Tibial artery (tissue), 4 donors: ENCODE measurements around the gene RXFP1.

ENCODE experiments used
- DNase-seq, 2 donors: peaks; one replicate each; pipeline ENCODE4 v3.0.0-alpha.2; 2019
- H3K27ac ChIP-seq, 2 donors: fragments of 200-600 bp; sonication (generic) in 1 of 2; 1 replicate in 1 of 2; 2 replicates in 1 of 2; pipeline ENCODE4 v1.5.1; 2018 to 2019; ENCODE audit warnings: mild to moderate bottlenecking in 1 of 2
- H3K27me3 ChIP-seq, 2 donors: fragments of 200-600 bp; sonication (generic) in 1 of 2; one replicate each; pipeline versions ENCODE4 v1.5.1 to v1.6.0; 2016 to 2019
- H3K36me3 ChIP-seq, 3 donors: fragments of 200-600 bp; sonication (generic) in 2 of 3; one replicate each; pipeline ENCODE4 v1.5.1; 2016 to 2019; ENCODE audit warnings: mild to moderate bottlenecking in 2 of 3
- H3K4me1 ChIP-seq, 4 donors: fragments of 200-600 bp; sonication (generic) in 2 of 4; 1 replicate in 3 of 4; 2 replicates in 1 of 4; pipeline ENCODE4 v1.5.1; 2016 to 2019
- H3K4me3 ChIP-seq, 2 donors: fragments of 200-600 bp; sonication (generic) in 1 of 2; 1 replicate in 1 of 2; 2 replicates in 1 of 2; pipeline ENCODE4 v1.5.1; 2018 to 2019; ENCODE audit warnings: mild to moderate bottlenecking in 2 of 2
- H3K9me3 ChIP-seq, 3 donors: fragments of 200-600 bp; sonication (generic) in 1 of 3; one replicate each; pipeline ENCODE4 v1.5.1; 2016 to 2019
- CTCF ChIP-seq, 2 experiments: fragments of 200-600 bp in 1 of 2; fragments of 450-650 bp in 1 of 2; IDR thresholded peaks; one replicate each; pipeline ENCODE4 v1.5.1; 2017 to 2019; ENCODE audit warnings: antibody characterized with exemption in 2 of 2, mild to moderate bottlenecking in 1 of 2, moderate library complexity in 1 of 2
- intact Hi-C: fragments of 100-400 bp; cut with DNase I; formaldehyde crosslinking; loops from one replicate; pipeline ENCODE4 v1.15.0; 2023; ENCODE audit warnings: low total_unique reads

RXFP1 gene

DNA sequence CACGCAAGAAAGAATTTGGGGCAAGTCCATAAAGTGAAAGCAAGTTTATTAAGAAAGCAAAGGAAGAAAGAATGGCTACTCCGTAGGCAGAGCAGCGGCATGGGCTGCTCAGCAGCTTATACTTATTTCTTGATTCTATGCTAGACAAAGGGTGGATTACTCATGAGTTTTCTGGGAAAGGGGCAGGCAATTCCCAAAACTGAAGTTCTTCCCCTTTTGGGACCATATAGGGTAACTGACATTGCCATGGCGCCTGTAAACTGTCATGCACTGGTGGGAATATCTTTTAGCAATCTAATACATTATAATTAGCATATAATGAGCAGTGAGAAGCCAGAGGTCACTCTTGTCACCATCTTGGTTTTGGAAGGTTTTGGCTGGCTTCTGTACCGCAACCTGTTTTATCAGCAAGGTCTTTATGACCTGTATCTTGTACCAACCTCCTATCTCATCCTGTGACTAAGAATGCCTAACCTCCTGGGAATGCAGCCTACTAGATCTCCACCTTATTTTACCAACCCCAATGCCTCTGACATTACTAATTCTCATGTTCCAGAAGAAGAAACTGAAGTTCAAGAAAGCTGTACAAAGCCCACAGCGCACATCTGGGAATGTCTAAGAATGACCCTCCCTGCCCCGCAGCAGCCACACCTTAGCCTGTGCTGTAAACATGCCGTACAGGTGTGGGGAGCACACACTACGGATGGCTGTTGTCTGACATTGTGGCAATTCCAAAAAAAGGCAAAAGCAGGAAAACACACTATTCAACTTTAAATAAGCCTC, 18.6 kb downstream of the RXFP1 start:
- Histone ChIP-seq H3K4me3 (no peak overlapping the region), H3K9me3 (no peaks in the 10 kb centered on the region), H3K27ac (no peak overlapping the region), H3K27me3 (no peaks in the 10 kb centered on the region), H3K4me1 (no peaks in the 10 kb centered on the region), H3K36me3 (no peaks in the 10 kb centered on the region)
- no peak for TF ChIP-seq CTCF (IDR thresholded peaks at IDR 0.05)
- intact Hi-C loops, result no loop called here
- no peak for DNase-seq

- Histone ChIP-seq H3K4me3 (no peak overlapping the region), H3K4me1 (no peaks in the 10 kb centered on the region), H3K27me3 (no peaks in the 10 kb centered on the region), H3K36me3 (no peaks in the 10 kb centered on the region), H3K27ac (no peak overlapping the region), H3K9me3 (no peaks in the 10 kb centered on the region)
- DNase-seq, result no peak
- intact Hi-C loops, result no loop called here
- TF ChIP-seq CTCF (IDR thresholded peaks at IDR 0.05), result no peak
These were observed 19.8 kb downstream of the RXFP1 start for GRCh38 chr4:158541506-158541905.

GRCh38 chr4:158543191-158543590, 21.5 kb downstream of the RXFP1 start:
- no peak overlapping the region for H3K27ac ChIP-seq
- H3K27me3 ChIP-seq, result no peaks in the 10 kb centered on the region
- H3K4me3 ChIP-seq, result no peak overlapping the region
- H3K9me3 ChIP-seq, result no peaks in the 10 kb centered on the region
- no peak for TF ChIP-seq CTCF (IDR thresholded peaks at IDR 0.05)
- no peaks in the 10 kb centered on the region for H3K4me1 ChIP-seq
- DNase-seq, result no peak
- no peaks in the 10 kb centered on the region for H3K36me3 ChIP-seq
- intact Hi-C loops, result no loop called here

GRCh38 chr4:158544141-158544540, 22.5 kb downstream of the RXFP1 start:
- H3K4me1 ChIP-seq, result no peaks in the 10 kb centered on the region
- no peak overlapping the region for H3K4me3 ChIP-seq
- no peaks in the 10 kb centered on the region for H3K27me3 ChIP-seq
- no peak for TF ChIP-seq CTCF (IDR thresholded peaks at IDR 0.05)
- H3K36me3 ChIP-seq, result no peaks in the 10 kb centered on the region
- no peak for DNase-seq
- intact Hi-C loops, result no loop called here
- no peaks in the 10 kb centered on the region for H3K9me3 ChIP-seq
- H3K27ac ChIP-seq, result no peak overlapping the region

- no peak for TF ChIP-seq CTCF (IDR thresholded peaks at IDR 0.05)
- no peaks in the 10 kb centered on the region for H3K4me1 ChIP-seq
- H3K4me3 ChIP-seq, result no peak overlapping the region
- no peaks in the 10 kb centered on the region for H3K9me3 ChIP-seq
- intact Hi-C loops, result no loop called here
- H3K27me3 ChIP-seq, result no peaks in the 10 kb centered on the region
- no peaks in the 10 kb centered on the region for H3K36me3 ChIP-seq
- DNase-seq, result no peak
- H3K27ac ChIP-seq, result no peak overlapping the region
These were observed 31.7 kb downstream of the RXFP1 start for GRCh38 chr4:158553364-158553763.
